Type B pancreatic cell (in vitro differentiated cells): Measurements from ENCODE around the gene ADAMTSL3. TPM values are rescaled to one million over a fixed set of nuclear protein-coding genes. Genes with fewer than 3 reads are reported as not detected.

Source experiments
- DNase-seq: peaks from one replicate; pipeline ENCODE4 v3.0.0; 2021; ENCODE audit warnings: mixed read lengths; ENCODE audit not compliant: unreplicated experiment; ENCODE audit errors: extremely low spot score
- H3K27ac Mint-ChIP-seq: 2 replicates; pipeline ENCODE4 v1.8.0; 2021; ENCODE audit warnings: mild to moderate bottlenecking, mixed read lengths
- H3K27me3 Mint-ChIP-seq: 2 replicates; pipeline ENCODE4 v1.8.0; 2021; ENCODE audit warnings: mixed read lengths
- H3K36me3 Mint-ChIP-seq: 2 replicates; pipeline ENCODE4 v1.8.0; 2021; ENCODE audit warnings: mixed read lengths
- H3K4me1 Mint-ChIP-seq: one replicate; pipeline ENCODE4 v1.8.0; 2021; ENCODE audit warnings: mixed read lengths; ENCODE audit not compliant: unreplicated experiment
- H3K4me3 Mint-ChIP-seq: 2 replicates; pipeline ENCODE4 v1.8.0; 2021; ENCODE audit warnings: mild to moderate bottlenecking, mixed read lengths
- H3K9me3 Mint-ChIP-seq: 2 replicates; pipeline ENCODE4 v1.8.0; 2021; ENCODE audit warnings: mixed read lengths
- total RNA-seq: library from RNA; stranded (reverse); gene quantifications from 2 replicates; pipeline ENCODE4 v1.2.1, GENCODE V29; 2021; ENCODE audit warnings: low replicate concordance
- TF ChIP-seq, protein P1 (sequence below): fragments of 200-600 bp; sonication (generic); conservative IDR thresholded peaks from 2 replicates; pipeline ENCODE4 v1.5.0; 2021; ENCODE audit warnings: antibody characterized with exemption, mild to moderate bottlenecking

The ADAMTSL3 gene
- total RNA-seq, 1 donor from 2014 or later = 1.9 TPM

DNA sequence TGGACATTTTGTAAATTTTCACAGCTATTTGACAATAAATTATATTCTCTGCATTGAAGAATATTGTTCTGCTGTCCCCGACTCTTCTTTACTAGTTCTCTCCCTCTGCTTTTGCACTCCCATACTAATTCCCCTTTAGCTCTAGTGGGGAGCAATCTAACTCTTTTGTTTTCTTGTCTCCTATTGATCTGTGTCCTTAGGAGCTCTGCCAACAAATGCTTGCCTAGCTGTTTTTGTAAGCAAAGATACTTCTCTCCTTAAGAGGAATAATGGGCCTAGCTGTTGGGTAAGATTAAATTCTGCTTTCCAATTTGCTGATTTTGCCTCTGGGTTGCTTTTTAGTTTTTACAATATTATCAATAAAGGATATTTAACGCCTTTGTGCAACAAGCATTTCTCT is 17.7 kb downstream of the ADAMTSL3 start:
- Mint-ChIP-seq H3K9me3 (no peaks in the 10 kb centered on the region), H3K27ac (no peak overlapping the region), H3K4me1 (no peaks in the 10 kb centered on the region), H3K27me3 (no peaks in the 10 kb centered on the region), H3K36me3 (no peaks in the 10 kb centered on the region), H3K4me3 (no peak overlapping the region)
- no peak for DNase-seq
- TF ChIP-seq, protein P1, sequence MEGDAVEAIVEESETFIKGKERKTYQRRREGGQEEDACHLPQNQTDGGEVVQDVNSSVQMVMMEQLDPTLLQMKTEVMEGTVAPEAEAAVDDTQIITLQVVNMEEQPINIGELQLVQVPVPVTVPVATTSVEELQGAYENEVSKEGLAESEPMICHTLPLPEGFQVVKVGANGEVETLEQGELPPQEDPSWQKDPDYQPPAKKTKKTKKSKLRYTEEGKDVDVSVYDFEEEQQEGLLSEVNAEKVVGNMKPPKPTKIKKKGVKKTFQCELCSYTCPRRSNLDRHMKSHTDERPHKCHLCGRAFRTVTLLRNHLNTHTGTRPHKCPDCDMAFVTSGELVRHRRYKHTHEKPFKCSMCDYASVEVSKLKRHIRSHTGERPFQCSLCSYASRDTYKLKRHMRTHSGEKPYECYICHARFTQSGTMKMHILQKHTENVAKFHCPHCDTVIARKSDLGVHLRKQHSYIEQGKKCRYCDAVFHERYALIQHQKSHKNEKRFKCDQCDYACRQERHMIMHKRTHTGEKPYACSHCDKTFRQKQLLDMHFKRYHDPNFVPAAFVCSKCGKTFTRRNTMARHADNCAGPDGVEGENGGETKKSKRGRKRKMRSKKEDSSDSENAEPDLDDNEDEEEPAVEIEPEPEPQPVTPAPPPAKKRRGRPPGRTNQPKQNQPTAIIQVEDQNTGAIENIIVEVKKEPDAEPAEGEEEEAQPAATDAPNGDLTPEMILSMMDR = no peak

DNA sequence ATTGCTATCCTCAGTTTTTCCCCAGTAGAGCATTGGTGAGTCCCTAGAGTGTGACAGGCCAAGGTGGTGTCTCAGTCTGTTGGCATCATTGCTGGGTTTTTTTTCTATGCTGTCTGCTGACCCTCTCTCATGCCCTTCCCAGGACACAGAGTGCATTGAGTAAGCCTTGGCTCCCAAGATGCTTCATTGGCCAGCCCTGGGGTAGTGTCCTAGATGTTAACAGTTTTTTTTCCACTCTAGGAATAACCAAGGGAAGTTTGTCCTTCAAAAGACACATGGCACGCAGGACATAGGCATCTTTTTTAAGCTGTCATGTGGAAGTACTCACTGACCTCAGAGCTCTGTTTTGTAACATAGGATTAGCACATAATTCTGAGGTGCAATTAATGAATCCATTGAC is 19.5 kb downstream of the ADAMTSL3 start:
- TF ChIP-seq, protein P1 = no peak
- no peak overlapping the region for H3K4me3 Mint-ChIP-seq

DNA sequence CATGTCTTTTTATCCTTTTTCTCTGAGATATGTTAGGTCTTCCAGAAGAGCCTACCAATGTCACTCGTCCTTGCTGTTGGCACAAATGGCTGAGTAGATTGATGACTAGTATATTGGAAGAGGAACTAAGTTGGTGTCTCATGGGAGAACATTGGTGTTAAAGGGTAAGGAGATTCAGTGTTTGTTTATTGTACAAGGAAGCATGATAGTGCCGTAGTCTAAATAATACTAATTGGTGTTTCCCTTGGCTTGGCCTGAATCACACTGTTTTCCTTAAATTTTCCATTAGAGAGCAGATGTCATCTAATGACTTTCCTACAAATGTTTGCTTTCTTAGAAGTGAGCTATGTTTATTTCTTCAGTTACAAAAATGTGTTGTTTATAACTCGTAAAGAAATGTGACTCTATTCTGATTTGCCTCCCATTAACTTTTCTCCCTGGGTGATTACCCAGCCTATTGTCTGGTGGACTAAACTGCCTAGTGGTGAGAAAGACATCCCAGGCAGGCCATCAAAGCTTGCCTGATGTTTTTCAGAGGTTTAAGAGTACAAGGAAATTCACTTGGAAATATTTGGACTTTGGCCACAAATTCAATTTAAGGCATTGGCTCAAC is 28.7 kb downstream of the ADAMTSL3 start:
- Mint-ChIP-seq H3K27ac (no peak overlapping the region), H3K4me1 (no peaks in the 10 kb centered on the region), H3K9me3 (no peaks in the 10 kb centered on the region), H3K27me3 (peaks cover 9% of the 10 kb centered on the region), H3K4me3 (no peak overlapping the region), H3K36me3 (no peaks in the 10 kb centered on the region)
- TF ChIP-seq, protein P1 = no peak
- no peak for DNase-seq

More for the DNA sequence above, 19.5 kb downstream of the ADAMTSL3 start:
- no peak for DNase-seq
- Mint-ChIP-seq H3K4me1 (no peaks in the 10 kb centered on the region), H3K9me3 (no peaks in the 10 kb centered on the region), H3K27ac (no peak overlapping the region), H3K27me3 (peaks cover 4% of the 10 kb centered on the region), H3K36me3 (no peaks in the 10 kb centered on the region)

DNA sequence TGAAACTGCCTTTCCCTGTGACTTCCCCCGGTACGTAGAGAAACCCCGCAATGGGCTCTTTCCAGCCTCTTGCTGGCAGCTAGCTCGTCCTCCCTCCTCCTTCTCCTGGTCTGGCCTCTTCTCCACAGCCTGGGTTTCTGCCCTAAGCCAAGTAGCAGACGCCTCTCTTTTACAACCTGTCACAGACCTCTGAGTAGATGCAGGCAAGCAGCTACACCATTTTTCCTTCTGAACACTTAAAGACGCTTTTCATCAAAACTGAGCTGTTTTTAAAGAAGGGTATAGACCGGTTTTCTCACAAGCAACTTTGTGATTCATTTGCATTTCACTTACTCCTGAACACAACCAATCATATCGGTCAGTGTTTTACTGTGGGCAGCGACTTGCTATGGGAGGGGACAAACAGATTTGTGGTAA is 32.0 kb downstream of the ADAMTSL3 start:
- no peaks in the 10 kb centered on the region for H3K36me3 Mint-ChIP-seq
- no peak overlapping the region for H3K27ac Mint-ChIP-seq
- TF ChIP-seq, protein P1 = no peak
- DNase-seq = no peak
- no peaks in the 10 kb centered on the region for H3K4me1 Mint-ChIP-seq
- no peak overlapping the region for H3K4me3 Mint-ChIP-seq
- peaks cover 10% of the 10 kb centered on the region for H3K27me3 Mint-ChIP-seq
- no peaks in the 10 kb centered on the region for H3K9me3 Mint-ChIP-seq

DNA sequence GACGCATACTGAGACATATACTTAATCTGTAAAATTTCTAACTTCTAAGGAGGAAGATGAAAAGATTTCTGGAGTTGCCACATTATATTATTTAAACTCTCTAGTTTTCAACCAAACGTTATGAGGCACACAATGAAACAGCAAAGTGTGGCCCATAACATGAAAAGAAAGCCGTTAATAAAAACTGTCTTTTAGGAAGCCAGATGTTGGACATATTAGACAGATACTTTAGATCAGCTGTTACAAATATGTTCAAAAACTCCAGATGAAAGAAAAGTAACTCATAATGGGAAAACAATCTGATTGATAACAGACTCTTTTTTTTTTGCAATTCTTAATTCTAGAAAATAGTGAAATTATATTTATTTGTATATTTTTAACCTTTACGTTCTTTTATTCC is 34.3 kb downstream of the ADAMTSL3 start:
- Mint-ChIP-seq H3K27me3 (peaks cover 9% of the 10 kb centered on the region), H3K4me1 (no peaks in the 10 kb centered on the region), H3K27ac (no peak overlapping the region), H3K36me3 (no peaks in the 10 kb centered on the region), H3K9me3 (no peaks in the 10 kb centered on the region), H3K4me3 (no peak overlapping the region)
- TF ChIP-seq, protein P1 = no peak
- no peak for DNase-seq
